ENCODE results near the gene TGM1.

DNA sequence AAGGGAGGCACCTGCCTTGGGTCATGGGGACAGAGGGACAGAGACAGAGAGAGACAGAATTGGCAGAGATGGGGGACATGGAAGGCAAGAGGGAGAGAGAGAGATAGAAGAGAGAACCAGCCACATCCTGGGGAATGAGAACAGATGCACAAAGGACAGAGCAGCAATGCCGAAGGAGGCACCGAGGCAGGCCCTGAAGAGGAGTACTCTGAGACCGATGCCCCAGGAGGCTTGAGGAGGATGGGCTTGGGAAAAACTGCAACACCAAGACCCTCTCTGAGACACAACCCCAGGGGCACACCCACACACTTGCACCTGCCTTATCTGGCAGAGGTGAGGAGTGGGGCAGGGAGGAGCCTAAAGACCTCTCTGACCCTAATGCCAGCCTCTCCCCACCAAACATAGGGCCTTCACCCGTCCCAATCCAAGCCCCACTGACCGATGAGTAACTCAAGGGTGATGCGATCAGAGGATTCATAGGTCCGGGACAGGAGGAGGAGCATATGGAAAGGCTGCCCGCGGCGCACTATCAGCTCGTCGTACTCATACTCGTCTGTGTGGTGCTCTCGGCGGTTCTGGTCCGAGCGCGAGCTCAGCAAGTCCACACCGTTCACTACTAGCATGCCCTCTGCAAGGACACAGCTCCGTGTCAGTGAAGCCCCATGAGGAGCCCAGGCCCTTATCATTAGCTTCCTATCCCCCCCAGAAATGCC, 1.6 kb downstream of the TGM1 start:
- TF ChIP-seq EZH2phosphoT487 (IDR thresholded peaks at IDR 0.05; ENCODE audit: low read depth, severe bottlenecking, unreplicated experiment) (no peak), EZH2 (IDR thresholded peaks at IDR 0.05; ENCODE audit: borderline replicate concordance) (no peak)
- TF ChIP-seq, protein P1, sequence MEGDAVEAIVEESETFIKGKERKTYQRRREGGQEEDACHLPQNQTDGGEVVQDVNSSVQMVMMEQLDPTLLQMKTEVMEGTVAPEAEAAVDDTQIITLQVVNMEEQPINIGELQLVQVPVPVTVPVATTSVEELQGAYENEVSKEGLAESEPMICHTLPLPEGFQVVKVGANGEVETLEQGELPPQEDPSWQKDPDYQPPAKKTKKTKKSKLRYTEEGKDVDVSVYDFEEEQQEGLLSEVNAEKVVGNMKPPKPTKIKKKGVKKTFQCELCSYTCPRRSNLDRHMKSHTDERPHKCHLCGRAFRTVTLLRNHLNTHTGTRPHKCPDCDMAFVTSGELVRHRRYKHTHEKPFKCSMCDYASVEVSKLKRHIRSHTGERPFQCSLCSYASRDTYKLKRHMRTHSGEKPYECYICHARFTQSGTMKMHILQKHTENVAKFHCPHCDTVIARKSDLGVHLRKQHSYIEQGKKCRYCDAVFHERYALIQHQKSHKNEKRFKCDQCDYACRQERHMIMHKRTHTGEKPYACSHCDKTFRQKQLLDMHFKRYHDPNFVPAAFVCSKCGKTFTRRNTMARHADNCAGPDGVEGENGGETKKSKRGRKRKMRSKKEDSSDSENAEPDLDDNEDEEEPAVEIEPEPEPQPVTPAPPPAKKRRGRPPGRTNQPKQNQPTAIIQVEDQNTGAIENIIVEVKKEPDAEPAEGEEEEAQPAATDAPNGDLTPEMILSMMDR (IDR thresholded peaks at IDR 0.05; ENCODE audit: poor library complexity) = no peak

Measured in hepatocyte (in vitro differentiated cells).